Measurements from ENCODE around the gene HOXA9.
A peak's percentile ranks its signal among the peaks of the same experiment; 100 is the strongest.

Gene HOXA9

DNA sequence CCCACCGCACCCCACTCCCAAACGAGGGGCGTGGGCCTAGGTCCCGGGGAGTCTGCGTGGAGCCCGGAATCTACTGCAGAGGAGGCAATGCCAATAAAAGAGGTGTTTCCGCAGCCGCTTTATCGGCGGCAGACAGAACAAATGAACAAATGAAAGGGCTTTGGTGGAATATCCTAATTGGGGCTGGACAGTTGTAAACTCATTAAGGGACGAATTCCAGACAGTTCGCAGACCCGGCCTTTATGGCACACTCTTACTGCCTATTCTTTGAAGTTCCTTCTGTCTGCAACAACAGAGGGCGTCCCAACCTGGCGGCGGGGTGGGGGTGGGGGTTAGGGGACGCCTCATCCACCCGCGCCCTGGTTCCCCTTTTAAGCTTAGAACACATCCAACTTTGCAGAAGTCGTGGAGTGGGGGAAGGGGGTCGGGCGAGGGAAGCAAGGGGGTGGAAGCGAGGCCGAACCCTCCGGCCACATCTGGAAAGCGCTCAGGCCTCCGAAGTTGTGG lies 4.1 kb downstream of the HOXA9 start (continued):
- TF ChIP-seq, protein P1, sequence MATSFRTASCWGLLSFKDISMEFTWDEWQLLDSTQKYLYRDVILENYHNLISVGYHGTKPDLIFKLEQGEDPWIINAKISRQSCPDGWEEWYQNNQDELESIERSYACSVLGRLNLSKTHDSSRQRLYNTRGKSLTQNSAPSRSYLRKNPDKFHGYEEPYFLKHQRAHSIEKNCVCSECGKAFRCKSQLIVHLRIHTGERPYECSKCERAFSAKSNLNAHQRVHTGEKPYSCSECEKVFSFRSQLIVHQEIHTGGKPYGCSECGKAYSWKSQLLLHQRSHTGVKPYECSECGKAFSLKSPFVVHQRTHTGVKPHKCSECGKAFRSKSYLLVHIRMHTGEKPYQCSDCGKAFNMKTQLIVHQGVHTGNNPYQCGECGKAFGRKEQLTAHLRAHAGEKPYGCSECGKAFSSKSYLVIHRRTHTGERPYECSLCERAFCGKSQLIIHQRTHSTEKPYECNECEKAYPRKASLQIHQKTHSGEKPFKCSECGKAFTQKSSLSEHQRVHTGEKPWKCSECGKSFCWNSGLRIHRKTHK (tag by site-specific recombination; IDR thresholded peaks at IDR 0.05): no peak
- TF ChIP-seq ZNF274 (IDR thresholded peaks at IDR 0.05; ENCODE audit: low read length) (no peak), ZNF274 (tag by site-specific recombination; IDR thresholded peaks at IDR 0.05; ENCODE audit: borderline replicate concordance) (no peak), BCL11A (tag by site-specific recombination; IDR thresholded peaks at IDR 0.05; ENCODE audit: low read depth) (peak; percentile 83), SP7 (tag by site-specific recombination; IDR thresholded peaks at IDR 0.05) (peak; percentile 52), ZNF423 (tag by site-specific recombination; IDR thresholded peaks at IDR 0.05) (peak; percentile 57; the same call in 1 of the 2 replicates), ZNF639 (tag by site-specific recombination; IDR thresholded peaks at IDR 0.05) (0 out of 2 replicates have a peak, but pooled peaks have one; percentile 9), ZEB2 (tag by site-specific recombination; IDR thresholded peaks at IDR 0.05) (peak; percentile 73), YY2 (tag by site-specific recombination; IDR thresholded peaks at IDR 0.05) (no peak), SP3 (tag by site-specific recombination; IDR thresholded peaks at IDR 0.05) (0 out of 2 replicates have a peak, but pooled peaks have one; percentile 22), ZNF768 (tag by site-specific recombination; IDR thresholded peaks at IDR 0.05) (no peak), ZBTB48 (tag by site-specific recombination; IDR thresholded peaks at IDR 0.05) (no peak), ZBTB49 (tag by site-specific recombination; IDR thresholded peaks at IDR 0.05; ENCODE audit: low read depth) (no peak), KLF1 (tag by site-specific recombination; IDR thresholded peaks at IDR 0.05) (peak; percentile 88), PRDM4 (tag by site-specific recombination; IDR thresholded peaks at IDR 0.05) (peak; percentile 59), OSR2 (tag by site-specific recombination; IDR thresholded peaks at IDR 0.05) (peak; percentile 66), ZNF629 (tag by site-specific recombination; IDR thresholded peaks at IDR 0.05) (peak; percentile 67), IKZF3 (tag by site-specific recombination; IDR thresholded peaks at IDR 0.05) (peak; percentile 98), ZNF600 (tag by site-specific recombination; IDR thresholded peaks at IDR 0.05) (peak; percentile 81), KLF17 (tag by site-specific recombination; IDR thresholded peaks at IDR 0.05) (peak; percentile 77), ZNF341 (tag by site-specific recombination; IDR thresholded peaks at IDR 0.05; ENCODE audit: low read depth) (peak; percentile 42; the same call in 1 of the 2 replicates), EGR2 (tag by site-specific recombination; IDR thresholded peaks at IDR 0.05; ENCODE audit: low read depth) (peak; percentile 57; the same call in 1 of the 2 replicates)
- TF ChIP-seq, protein P2, sequence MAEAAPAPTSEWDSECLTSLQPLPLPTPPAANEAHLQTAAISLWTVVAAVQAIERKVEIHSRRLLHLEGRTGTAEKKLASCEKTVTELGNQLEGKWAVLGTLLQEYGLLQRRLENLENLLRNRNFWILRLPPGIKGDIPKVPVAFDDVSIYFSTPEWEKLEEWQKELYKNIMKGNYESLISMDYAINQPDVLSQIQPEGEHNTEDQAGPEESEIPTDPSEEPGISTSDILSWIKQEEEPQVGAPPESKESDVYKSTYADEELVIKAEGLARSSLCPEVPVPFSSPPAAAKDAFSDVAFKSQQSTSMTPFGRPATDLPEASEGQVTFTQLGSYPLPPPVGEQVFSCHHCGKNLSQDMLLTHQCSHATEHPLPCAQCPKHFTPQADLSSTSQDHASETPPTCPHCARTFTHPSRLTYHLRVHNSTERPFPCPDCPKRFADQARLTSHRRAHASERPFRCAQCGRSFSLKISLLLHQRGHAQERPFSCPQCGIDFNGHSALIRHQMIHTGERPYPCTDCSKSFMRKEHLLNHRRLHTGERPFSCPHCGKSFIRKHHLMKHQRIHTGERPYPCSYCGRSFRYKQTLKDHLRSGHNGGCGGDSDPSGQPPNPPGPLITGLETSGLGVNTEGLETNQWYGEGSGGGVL (tag by site-specific recombination; IDR thresholded peaks at IDR 0.05): peak; percentile 75
- TF ChIP-seq, protein P3, sequence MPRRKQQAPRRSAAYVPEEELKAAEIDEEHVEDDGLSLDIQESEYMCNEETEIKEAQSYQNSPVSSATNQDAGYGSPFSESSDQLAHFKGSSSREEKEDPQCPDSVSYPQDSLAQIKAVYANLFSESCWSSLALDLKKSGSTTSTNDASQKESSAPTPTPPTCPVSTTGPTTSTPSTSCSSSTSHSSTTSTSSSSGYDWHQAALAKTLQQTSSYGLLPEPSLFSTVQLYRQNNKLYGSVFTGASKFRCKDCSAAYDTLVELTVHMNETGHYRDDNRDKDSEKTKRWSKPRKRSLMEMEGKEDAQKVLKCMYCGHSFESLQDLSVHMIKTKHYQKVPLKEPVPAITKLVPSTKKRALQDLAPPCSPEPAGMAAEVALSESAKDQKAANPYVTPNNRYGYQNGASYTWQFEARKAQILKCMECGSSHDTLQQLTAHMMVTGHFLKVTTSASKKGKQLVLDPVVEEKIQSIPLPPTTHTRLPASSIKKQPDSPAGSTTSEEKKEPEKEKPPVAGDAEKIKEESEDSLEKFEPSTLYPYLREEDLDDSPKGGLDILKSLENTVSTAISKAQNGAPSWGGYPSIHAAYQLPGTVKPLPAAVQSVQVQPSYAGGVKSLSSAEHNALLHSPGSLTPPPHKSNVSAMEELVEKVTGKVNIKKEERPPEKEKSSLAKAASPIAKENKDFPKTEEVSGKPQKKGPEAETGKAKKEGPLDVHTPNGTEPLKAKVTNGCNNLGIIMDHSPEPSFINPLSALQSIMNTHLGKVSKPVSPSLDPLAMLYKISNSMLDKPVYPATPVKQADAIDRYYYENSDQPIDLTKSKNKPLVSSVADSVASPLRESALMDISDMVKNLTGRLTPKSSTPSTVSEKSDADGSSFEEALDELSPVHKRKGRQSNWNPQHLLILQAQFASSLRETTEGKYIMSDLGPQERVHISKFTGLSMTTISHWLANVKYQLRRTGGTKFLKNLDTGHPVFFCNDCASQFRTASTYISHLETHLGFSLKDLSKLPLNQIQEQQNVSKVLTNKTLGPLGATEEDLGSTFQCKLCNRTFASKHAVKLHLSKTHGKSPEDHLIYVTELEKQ (tag by site-specific recombination; IDR thresholded peaks at IDR 0.05; ENCODE audit: borderline replicate concordance): no peak
